GM12801 (cell line): ENCODE data around the gene KIF25.

Experiments
- TF ChIP-seq, protein P1 (sequence below): IDR thresholded peaks from one replicate; pipeline ENCODE4 v1.5.1; 2011; ENCODE audit warnings: control low read depth; ENCODE audit not compliant: insufficient read length; ENCODE audit errors: extremely low read depth

Gene KIF25

DNA sequence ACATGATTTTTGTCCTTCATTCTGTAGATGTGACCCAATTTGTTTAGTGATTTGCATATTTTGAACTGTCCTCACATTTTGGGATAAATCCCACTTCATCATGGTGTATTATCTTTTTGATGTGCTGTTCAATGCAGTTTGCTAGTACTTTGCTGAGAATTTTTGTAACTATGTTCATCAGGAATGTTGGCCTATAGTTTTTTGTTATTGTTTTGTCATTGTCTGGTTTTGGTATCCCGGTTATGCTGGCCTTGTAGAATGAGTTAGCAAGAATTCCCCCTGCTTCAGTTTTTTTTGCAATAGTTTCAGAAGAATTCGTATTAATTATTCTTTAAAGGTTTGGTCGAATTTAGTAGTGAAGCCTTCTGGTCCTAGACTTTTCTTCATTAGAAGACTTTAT lies 11.9 kb downstream of the KIF25 start:
- TF ChIP-seq, protein P1, sequence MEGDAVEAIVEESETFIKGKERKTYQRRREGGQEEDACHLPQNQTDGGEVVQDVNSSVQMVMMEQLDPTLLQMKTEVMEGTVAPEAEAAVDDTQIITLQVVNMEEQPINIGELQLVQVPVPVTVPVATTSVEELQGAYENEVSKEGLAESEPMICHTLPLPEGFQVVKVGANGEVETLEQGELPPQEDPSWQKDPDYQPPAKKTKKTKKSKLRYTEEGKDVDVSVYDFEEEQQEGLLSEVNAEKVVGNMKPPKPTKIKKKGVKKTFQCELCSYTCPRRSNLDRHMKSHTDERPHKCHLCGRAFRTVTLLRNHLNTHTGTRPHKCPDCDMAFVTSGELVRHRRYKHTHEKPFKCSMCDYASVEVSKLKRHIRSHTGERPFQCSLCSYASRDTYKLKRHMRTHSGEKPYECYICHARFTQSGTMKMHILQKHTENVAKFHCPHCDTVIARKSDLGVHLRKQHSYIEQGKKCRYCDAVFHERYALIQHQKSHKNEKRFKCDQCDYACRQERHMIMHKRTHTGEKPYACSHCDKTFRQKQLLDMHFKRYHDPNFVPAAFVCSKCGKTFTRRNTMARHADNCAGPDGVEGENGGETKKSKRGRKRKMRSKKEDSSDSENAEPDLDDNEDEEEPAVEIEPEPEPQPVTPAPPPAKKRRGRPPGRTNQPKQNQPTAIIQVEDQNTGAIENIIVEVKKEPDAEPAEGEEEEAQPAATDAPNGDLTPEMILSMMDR = no peak

DNA sequence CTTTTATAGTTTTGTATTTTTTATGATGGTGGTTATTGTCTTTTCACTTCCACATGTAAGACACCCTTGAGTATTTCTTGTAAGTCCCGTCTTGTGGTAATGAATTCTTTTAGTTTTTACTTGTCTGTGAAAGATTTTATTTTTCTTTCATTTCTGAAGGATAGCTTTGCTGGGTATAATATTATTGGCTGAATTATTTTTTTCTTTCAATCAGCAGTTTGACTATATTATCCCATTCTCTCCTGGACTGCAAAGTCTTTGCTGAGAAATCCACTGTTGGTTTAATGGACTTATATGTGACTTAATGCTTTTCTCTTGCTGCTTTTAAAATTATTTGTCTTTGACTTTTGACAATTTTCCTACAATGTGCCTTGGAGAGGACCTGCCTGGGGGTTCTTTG lies 13.8 kb downstream of the KIF25 start:
- TF ChIP-seq, protein P1 = no peak

DNA sequence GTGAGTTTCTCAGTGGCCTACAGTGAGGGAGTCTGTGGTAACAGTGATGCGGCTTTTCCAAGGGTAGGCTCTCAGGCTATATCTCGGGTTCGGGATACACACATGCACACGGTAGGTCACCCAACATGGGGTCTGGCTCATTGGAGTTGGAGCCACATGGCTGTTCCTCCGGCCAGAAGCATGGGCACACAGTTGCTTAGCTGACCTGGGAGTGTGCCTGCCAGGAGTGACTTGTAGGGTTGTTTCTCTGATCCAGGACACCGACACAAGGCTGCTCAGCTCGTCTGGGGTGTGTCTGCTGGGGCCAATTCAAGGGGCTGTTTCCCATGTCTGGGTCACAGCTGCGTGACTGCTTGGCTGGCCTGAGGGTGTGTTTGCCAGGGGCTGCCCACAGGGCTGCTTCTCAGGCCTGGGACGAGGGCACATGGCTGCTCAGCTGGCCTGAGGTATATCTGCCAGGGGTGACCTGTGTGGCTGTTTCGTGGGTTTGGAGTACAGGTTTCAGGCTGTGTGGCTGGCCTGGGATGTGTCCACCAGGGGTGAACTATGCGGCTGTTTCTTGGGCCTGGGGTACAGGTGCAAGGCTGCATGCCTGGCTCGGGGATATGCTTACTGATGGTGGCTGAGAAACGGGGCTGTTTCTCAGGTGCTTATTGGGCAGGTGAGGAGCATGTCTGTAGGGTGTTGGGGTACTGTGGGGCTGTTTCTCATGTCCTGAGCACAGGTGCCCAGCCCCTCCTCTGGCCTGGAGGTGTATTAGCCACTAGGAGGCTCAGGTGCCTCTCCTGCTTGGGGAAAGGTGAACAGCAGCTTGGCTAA lies 15.2 kb downstream of the KIF25 start:
- TF ChIP-seq, protein P1 = no peak

DNA sequence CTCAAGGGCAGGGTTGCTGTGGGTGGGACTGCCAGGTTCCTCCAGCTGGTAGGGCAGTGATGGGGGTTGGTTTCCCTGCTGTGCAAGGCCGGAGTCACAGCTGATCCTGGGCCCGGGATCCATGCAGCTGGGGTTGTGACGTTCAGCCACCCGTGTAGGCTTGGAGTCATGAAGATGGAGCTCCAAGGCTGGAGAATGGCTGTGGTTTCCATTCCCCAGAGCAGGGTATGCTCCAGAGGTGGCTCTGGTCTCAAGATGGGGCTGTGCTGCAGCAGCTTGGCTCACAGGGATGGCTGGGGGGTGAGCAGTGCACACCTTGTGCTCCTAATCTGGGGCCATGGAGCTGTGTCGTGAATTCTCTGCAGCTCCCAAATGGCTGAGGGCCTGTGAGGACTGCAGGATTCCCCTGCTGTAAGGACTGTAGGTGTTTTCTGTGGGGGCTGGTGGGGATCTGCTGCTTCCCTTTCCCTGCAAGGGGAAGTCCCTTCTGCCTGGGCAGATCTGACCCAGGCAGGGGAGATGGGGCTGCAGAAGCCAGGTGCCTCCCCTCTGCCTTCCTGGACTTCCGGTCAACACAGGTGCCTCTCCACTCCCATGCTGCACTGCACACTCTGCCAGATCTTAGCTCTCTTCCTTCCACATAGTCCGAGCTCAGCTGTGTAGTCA lies 15.9 kb downstream of the KIF25 start:
- TF ChIP-seq, protein P1 = no peak

DNA sequence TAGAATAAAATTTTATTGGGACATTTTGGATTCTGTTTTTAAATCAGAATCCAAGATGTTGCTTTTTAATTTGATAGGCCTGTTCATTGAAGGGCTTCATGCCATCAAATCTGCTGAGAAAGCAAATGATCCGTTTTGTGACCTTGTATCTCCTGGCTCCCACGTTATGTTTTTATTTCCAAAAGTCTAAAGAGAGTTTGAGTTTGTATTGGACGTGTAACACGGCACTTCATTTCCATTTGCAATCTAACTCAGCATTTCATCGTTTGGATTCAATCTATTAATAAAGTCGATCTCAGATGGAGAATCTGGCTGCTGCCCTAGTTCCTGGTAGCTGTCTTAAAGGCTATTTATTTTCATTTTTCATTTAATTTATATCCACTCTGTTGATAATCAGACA lies 17.0 kb downstream of the KIF25 start:
- TF ChIP-seq, protein P1 = no peak

DNA sequence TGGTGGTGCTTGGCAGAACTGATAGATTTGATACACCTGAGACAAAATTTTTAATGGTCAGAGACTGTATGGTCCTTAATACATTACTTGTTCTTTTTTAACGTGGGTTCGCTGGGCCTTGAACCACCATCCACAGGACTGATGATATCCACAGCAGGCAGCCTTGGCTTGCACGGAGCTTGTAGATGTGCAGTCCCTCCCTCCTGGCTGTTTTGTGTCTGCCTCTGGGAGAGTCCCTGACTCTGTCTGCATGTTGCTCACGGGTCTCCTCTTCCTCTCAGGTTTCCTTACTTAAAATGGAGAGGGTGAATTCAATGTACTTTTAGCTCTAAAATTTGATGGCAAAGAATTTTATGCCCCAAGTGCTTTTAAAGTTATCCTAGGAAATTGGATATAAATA lies 17.5 kb downstream of the KIF25 start:
- TF ChIP-seq, protein P1 = no peak

DNA sequence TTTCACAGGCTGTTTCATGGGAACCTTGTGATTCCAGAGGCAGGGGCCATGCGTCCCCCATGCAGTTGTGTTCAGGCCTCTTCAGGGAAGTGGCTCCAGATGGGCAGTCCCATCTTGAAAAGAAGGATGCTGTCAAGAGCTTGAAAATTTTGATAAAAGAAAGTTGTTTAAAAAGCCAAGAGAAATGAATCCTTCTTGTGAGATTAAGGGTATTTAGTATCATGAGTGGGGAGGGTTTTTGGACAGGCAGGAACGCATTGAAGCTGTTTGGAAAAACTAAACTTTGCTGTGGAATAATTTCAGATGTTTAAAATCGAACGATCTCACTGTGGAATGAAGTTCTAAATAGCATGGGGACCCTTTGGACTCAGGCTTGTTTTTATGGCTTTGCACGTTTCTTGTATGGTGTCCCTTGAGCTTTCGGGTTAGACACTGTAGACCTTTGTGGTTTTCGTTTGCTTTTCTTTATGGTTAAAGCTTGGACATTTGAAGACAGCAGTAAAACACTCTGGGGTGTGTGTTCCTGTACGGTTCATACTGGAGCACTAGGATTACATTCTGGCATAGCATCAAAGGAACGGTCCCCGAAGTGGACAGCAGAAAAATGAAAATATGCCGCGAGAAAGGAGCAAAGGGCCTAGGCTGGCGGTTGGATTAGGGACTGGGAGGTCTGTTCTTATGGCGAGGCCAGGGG lies 18.2 kb downstream of the KIF25 start:
- TF ChIP-seq, protein P1 = no peak
